ENCODE results near the gene ZNF195.
A peak's percentile ranks its signal among the peaks of the same experiment; 100 is the strongest.
"Not testable (repeated sequence)": the region's sequence is repeated elsewhere in the genome, so short reads cannot be mapped to it uniquely, and the experiment has no call there.

ZNF195 gene

GRCh38 chr11:3342709-3343108, 36.2 kb downstream of the ZNF195 start:
- Histone ChIP-seq H4K20me1 (no peaks in the 10 kb centered on the region), H3K4me3 (no peak overlapping the region), H3K4me1 (peaks cover 25% of the 10 kb centered on the region), H3K9me3 (peaks cover 15% of the 10 kb centered on the region), H3K27me3 (no peaks in the 10 kb centered on the region), H3K4me2 (no peak overlapping the region), H3K36me3 (peaks cover 13% of the 10 kb centered on the region), H3K27ac (no peak overlapping the region), H3K9ac (no peak overlapping the region)
- TF ChIP-seq Cebpa-rat (IDR thresholded peaks at IDR 0.05) = no peak

GRCh38 chr11:3341298-3341697, 37.6 kb downstream of the ZNF195 start:
- 0 out of 2 replicates have a peak, but pooled peaks cover under 1% of the 10 kb centered on the region for H3K9me3 ChIP-seq
- no peaks in the 10 kb centered on the region for H3K27me3 ChIP-seq
- H3K4me2 ChIP-seq = no peak overlapping the region
- no peak for TF ChIP-seq Cebpa-rat (IDR thresholded peaks at IDR 0.05)
- H3K9ac ChIP-seq = no peak overlapping the region
- H4K20me1 ChIP-seq = no peaks in the 10 kb centered on the region
- H3K36me3 ChIP-seq = no peaks in the 10 kb centered on the region; the same call in none of the 2 replicates
- no peak overlapping the region for H3K4me3 ChIP-seq
- H3K4me1 ChIP-seq = peaks cover 25% of the 10 kb centered on the region
- H3K27ac ChIP-seq = no peak overlapping the region

GRCh38 chr11:3340025-3340424, 38.9 kb downstream of the ZNF195 start:
- TF ChIP-seq Cebpa-rat (IDR thresholded peaks at IDR 0.05) = no peak

GRCh38 chr11:3339340-3339624, 39.7 kb downstream of the ZNF195 start:
- Histone ChIP-seq H3K9ac (no peak overlapping the region), H3K36me3 (no peaks in the 10 kb centered on the region), H3K9me3 (no peaks in the 10 kb centered on the region), H4K20me1 (no peaks in the 10 kb centered on the region), H3K27ac (no peak overlapping the region), H3K4me2 (peak overlapping the region; percentile 73), H3K4me1 (peaks cover 25% of the 10 kb centered on the region), H3K4me3 (no peak overlapping the region), H3K27me3 (no peaks in the 10 kb centered on the region)
- TF ChIP-seq Cebpa-rat (IDR thresholded peaks at IDR 0.05) = no peak

More at GRCh38 chr11:3340025-3340424, 38.9 kb downstream of the ZNF195 start:
- H3K4me2 ChIP-seq = peak overlapping the region; percentile 73; the same call in 1 of the 2 replicates
- peaks cover 25% of the 10 kb centered on the region for H3K4me1 ChIP-seq
- H3K9ac ChIP-seq = no peak overlapping the region
- no peak overlapping the region for H3K4me3 ChIP-seq
- no peak overlapping the region for H3K27ac ChIP-seq
- no peaks in the 10 kb centered on the region for H4K20me1 ChIP-seq
- no peaks in the 10 kb centered on the region for H3K9me3 ChIP-seq
- H3K27me3 ChIP-seq = no peaks in the 10 kb centered on the region
- H3K36me3 ChIP-seq = no peaks in the 10 kb centered on the region

- Histone ChIP-seq H3K4me1 (peaks cover 25% of the 10 kb centered on the region), H3K9ac (no peak overlapping the region), H3K27ac (no peak overlapping the region), H3K4me3 (no peak overlapping the region), H4K20me1 (no peaks in the 10 kb centered on the region), H3K9me3 (no peaks in the 10 kb centered on the region), H3K27me3 (no peaks in the 10 kb centered on the region), H3K4me2 (peak overlapping the region; percentile 73), H3K36me3 (no peaks in the 10 kb centered on the region)
- no peak for TF ChIP-seq Cebpa-rat (IDR thresholded peaks at IDR 0.05)
Measured at GRCh38 chr11:3338569-3339339, 40.2 kb downstream of the ZNF195 start.

- not testable (repeated sequence) for H4K20me1 ChIP-seq, H3K36me3 ChIP-seq, H3K4me2 ChIP-seq, H3K9me3 ChIP-seq, H3K27me3 ChIP-seq, H3K9ac ChIP-seq, H3K27ac ChIP-seq, H3K4me3 ChIP-seq
- H3K4me1 ChIP-seq = peaks cover 25% of the 10 kb centered on the region
Measured at GRCh38 chr11:3336420-3336819, 42.5 kb downstream of the ZNF195 start.

GRCh38 chr11:3333157-3333556, 45.8 kb downstream of the ZNF195 start:
- not testable (repeated sequence) for H4K20me1 ChIP-seq, H3K9ac ChIP-seq, H3K4me3 ChIP-seq, H3K27me3 ChIP-seq, H3K4me1 ChIP-seq, H3K4me2 ChIP-seq, H3K27ac ChIP-seq, H3K36me3 ChIP-seq, H3K9me3 ChIP-seq

- H3K27me3 ChIP-seq, H3K9me3 ChIP-seq, H3K4me3 ChIP-seq, H3K4me2 ChIP-seq, H3K27ac ChIP-seq, H4K20me1 ChIP-seq, H3K4me1 ChIP-seq, H3K9ac ChIP-seq, H3K36me3 ChIP-seq: not testable (repeated sequence)
Measured at GRCh38 chr11:3331078-3331477, 47.9 kb downstream of the ZNF195 start.

- not testable (repeated sequence) for H3K27me3 ChIP-seq, H3K9ac ChIP-seq, H3K4me3 ChIP-seq, H3K9me3 ChIP-seq, H4K20me1 ChIP-seq, H3K36me3 ChIP-seq, H3K4me1 ChIP-seq, H3K27ac ChIP-seq, H3K4me2 ChIP-seq
Measured at GRCh38 chr11:3330064-3330463, 48.9 kb downstream of the ZNF195 start.

GRCh38 chr11:3328503-3328902, 50.4 kb downstream of the ZNF195 start:
- H3K4me2 ChIP-seq, H3K36me3 ChIP-seq, H3K27me3 ChIP-seq, H4K20me1 ChIP-seq, H3K9me3 ChIP-seq, H3K9ac ChIP-seq, H3K4me1 ChIP-seq, H3K4me3 ChIP-seq, H3K27ac ChIP-seq: not testable (repeated sequence)

- not testable (repeated sequence) for H3K4me2 ChIP-seq, H3K27ac ChIP-seq, H3K27me3 ChIP-seq, H3K36me3 ChIP-seq, H3K4me1 ChIP-seq, H3K4me3 ChIP-seq, H3K9me3 ChIP-seq, H4K20me1 ChIP-seq, H3K9ac ChIP-seq
Measured at GRCh38 chr11:3326450-3326849, 52.5 kb downstream of the ZNF195 start.

GRCh38 chr11:3324724-3325123, 54.2 kb downstream of the ZNF195 start:
- H3K27ac ChIP-seq, H3K4me3 ChIP-seq, H3K27me3 ChIP-seq, H3K9me3 ChIP-seq, H3K36me3 ChIP-seq, H3K4me2 ChIP-seq, H4K20me1 ChIP-seq, H3K9ac ChIP-seq, H3K4me1 ChIP-seq: not testable (repeated sequence)

Measured in BLaER1 (cell line).